ENCODE data around the gene ATP11B. TPM values are rescaled to one million over a fixed set of nuclear protein-coding genes. Genes with fewer than 3 reads are reported as not detected.
"Not testable (repeated sequence)": the region's sequence is repeated elsewhere in the genome, so short reads cannot be mapped to it uniquely, and the experiment has no call there.

Gene ATP11B
- total RNA-seq, 2 experiments from 2014 or later = 55.6 to 87.9 TPM

DNA sequence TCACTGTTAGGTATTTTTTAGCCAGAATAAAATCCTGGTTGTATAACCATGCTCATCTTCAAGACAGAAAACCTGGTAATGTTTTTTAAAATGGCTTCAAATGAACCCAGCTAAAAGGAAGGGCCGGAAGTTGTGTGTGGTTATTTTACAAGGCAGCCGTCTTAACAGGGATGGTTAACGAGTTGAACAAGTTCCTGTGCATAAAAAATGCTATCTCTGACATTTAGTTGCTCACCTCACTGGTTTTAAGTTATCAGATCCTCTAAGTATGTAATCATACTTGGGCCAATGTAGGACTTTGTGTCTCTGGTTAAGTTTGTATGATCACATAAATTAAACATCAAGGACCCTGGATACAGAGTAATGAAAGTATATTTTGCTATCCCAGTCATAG lies 2.1 kb downstream of the ATP11B start:
- peak overlapping the region; percentile 86 for H3K4me3 ChIP-seq (ENCODE audit: low read depth, low read length, poor library complexity, severe bottlenecking)
- intact Hi-C loops (cut with micrococcal nuclease; ENCODE audit: unreplicated experiment) = loop anchor here (2.0 to 10.0 kb wide), 3 partner anchors 81 to 1881 kb away; partner anchors contain the start of gene FXR1
- ChIA-PET POLR2A (interaction anchor here (0.6 to 2.2 kb wide), 12 partner anchors 11 to 786 kb away, joined by 3 to 10 read pairs (median 4); no protein-coding TSS in a partner anchor), CTCF (ENCODE audit: unreplicated experiment) (interaction anchor here (0.5 kb wide), 1 partner anchor 34 kb away, joined by 3 read pairs; no protein-coding TSS in a partner anchor)
- H3K36me3 ChIP-seq (ENCODE audit: insufficient read depth, low read length) = 0 out of 2 replicates have a peak, but pooled peaks cover 4% of the 10 kb centered on the region
- H3K9me3 ChIP-seq (ENCODE audit: low read length) = peaks cover 4% of the 10 kb centered on the region; the same call in 1 of the 2 replicates
- peak overlapping the region; percentile 72 for H3K27ac ChIP-seq (ENCODE audit: low read depth, low read length, poor library complexity, severe bottlenecking)
- H3K9me2 ChIP-seq (ENCODE audit: insufficient read depth, low read length) = no peaks in the 10 kb centered on the region
- no TSS peak for BruUV-seq (replicated peaks)
- H3K4me1 ChIP-seq (ENCODE audit: insufficient read depth, low read length, poor library complexity, severe bottlenecking) = peaks cover 14% of the 10 kb centered on the region
- peak; percentile 76 for DNase-seq (ENCODE audit: low spot score)
- peak overlapping the region; percentile 87 for H3K4me2 ChIP-seq (ENCODE audit: low read length)
- peak overlapping the region; percentile 23; the same call in 1 of the 2 replicates for H2AFZ ChIP-seq (ENCODE audit: low read length)
- H4K20me1 ChIP-seq (ENCODE audit: insufficient read depth, low read length) = 0 out of 2 replicates have a peak, but pooled peaks cover 6% of the 10 kb centered on the region
- TF ChIP-seq EZH2phosphoT487 (IDR thresholded peaks at IDR 0.05; ENCODE audit: borderline replicate concordance, low read depth, low read length) = no peak
- TF ChIP-seq, protein P1, sequence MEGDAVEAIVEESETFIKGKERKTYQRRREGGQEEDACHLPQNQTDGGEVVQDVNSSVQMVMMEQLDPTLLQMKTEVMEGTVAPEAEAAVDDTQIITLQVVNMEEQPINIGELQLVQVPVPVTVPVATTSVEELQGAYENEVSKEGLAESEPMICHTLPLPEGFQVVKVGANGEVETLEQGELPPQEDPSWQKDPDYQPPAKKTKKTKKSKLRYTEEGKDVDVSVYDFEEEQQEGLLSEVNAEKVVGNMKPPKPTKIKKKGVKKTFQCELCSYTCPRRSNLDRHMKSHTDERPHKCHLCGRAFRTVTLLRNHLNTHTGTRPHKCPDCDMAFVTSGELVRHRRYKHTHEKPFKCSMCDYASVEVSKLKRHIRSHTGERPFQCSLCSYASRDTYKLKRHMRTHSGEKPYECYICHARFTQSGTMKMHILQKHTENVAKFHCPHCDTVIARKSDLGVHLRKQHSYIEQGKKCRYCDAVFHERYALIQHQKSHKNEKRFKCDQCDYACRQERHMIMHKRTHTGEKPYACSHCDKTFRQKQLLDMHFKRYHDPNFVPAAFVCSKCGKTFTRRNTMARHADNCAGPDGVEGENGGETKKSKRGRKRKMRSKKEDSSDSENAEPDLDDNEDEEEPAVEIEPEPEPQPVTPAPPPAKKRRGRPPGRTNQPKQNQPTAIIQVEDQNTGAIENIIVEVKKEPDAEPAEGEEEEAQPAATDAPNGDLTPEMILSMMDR (conservative IDR thresholded peaks at IDR 0.05; ENCODE audit: low read length) = no peak
- peaks cover 65% of the 10 kb centered on the region for H3K79me2 ChIP-seq (ENCODE audit: insufficient read depth, low read depth, low read length)

DNA sequence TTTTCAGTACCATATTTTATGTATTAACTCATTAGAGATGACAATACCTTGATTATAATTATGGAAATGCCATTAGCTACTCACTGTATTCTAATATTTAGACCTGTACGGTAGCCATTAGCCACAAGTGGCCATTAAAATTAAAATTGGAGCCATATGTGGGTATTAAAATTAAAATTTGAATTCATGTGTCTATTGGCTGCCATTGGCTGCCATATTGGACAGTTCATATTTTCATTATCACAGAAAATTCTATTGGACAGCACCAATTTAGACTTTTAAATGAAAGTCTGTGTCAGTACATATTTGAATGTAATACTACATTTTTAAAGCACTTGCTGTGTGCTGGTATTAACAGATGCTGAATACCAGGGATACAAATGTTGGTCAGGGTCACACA lies 3.0 kb downstream of the ATP11B start:
- peaks cover 4% of the 10 kb centered on the region; the same call in 1 of the 2 replicates for H3K9me3 ChIP-seq (ENCODE audit: low read length)
- peaks cover 9% of the 10 kb centered on the region; the same call in 1 of the 2 replicates for H4K20me1 ChIP-seq (ENCODE audit: insufficient read depth, low read length)
- no peak overlapping the region for H2AFZ ChIP-seq (ENCODE audit: low read length)
- H3K4me1 ChIP-seq (ENCODE audit: insufficient read depth, low read length, poor library complexity, severe bottlenecking) = peaks cover 12% of the 10 kb centered on the region
- H3K4me2 ChIP-seq (ENCODE audit: low read length) = peak overlapping the region; percentile 87
- H3K27ac ChIP-seq (ENCODE audit: low read depth, low read length, poor library complexity, severe bottlenecking) = no peak overlapping the region
- H3K36me3 ChIP-seq (ENCODE audit: insufficient read depth, low read length) = 0 out of 2 replicates have a peak, but pooled peaks cover 4% of the 10 kb centered on the region
- intact Hi-C loops (cut with micrococcal nuclease; ENCODE audit: unreplicated experiment) = loop anchor here (10.0 kb wide), 2 partner anchors 402 to 1882 kb away; partner anchors contain the start of gene FXR1
- H3K9me2 ChIP-seq (ENCODE audit: insufficient read depth, low read length) = no peaks in the 10 kb centered on the region
- POLR2A ChIA-PET = interaction anchor here (0.6 to 2.2 kb wide), 5 partner anchors 14 to 301 kb away, joined by 3 to 10 read pairs (median 4); no protein-coding TSS in a partner anchor
- CTCF ChIA-PET (ENCODE audit: unreplicated experiment) = no interaction called here
- TF ChIP-seq, protein P1 (conservative IDR thresholded peaks at IDR 0.05; ENCODE audit: low read length) = no peak
- no peak for TF ChIP-seq EZH2phosphoT487 (IDR thresholded peaks at IDR 0.05; ENCODE audit: borderline replicate concordance, low read depth, low read length)
- peaks cover 73% of the 10 kb centered on the region for H3K79me2 ChIP-seq (ENCODE audit: insufficient read depth, low read depth, low read length)
- BruUV-seq (replicated peaks) = no TSS peak
- peak overlapping the region; percentile 86 for H3K4me3 ChIP-seq (ENCODE audit: low read depth, low read length, poor library complexity, severe bottlenecking)
- DNase-seq (ENCODE audit: low spot score) = no peak

- no peak overlapping the region for H3K4me2 ChIP-seq (ENCODE audit: low read length)
- no TSS peak for BruUV-seq (replicated peaks)
Measured at GRCh38 chr3:182797876-182798275, 4.6 kb downstream of the ATP11B start.

DNA sequence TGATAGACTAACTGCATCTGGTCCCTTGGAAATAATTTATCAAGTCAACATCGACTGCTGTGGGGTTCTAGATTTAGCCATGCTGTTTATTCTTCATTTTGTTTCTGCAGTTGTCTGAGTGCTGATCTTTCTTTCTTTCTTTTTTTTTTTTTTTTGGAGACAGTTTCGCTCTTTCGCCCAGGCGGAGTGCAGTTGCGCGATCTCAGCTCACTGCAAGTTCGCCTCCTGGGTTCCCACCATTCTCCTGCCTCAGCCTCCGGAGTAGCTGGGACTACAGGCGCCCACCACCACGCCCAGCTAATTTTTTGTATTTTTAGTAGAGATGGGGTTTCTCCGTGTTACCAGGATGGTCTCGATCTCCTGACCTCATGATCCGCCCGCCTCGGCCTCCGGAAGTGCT lies 5.8 kb downstream of the ATP11B start:
- H3K9me3 ChIP-seq (ENCODE audit: low read length); H3K4me2 ChIP-seq (ENCODE audit: low read length); H3K27ac ChIP-seq (ENCODE audit: low read depth, low read length, poor library complexity, severe bottlenecking); H3K36me3 ChIP-seq (ENCODE audit: insufficient read depth, low read length); H3K4me3 ChIP-seq (ENCODE audit: low read depth, low read length, poor library complexity, severe bottlenecking); H3K9me2 ChIP-seq (ENCODE audit: insufficient read depth, low read length); H2AFZ ChIP-seq (ENCODE audit: low read length); DNase-seq (ENCODE audit: low spot score); BruUV-seq (replicated peaks): not testable (repeated sequence)
- intact Hi-C loops (cut with micrococcal nuclease; ENCODE audit: unreplicated experiment) = loop anchor here (10.0 kb wide), 2 partner anchors 404 to 1884 kb away; partner anchors contain the start of gene FXR1
- Histone ChIP-seq H3K79me2 (ENCODE audit: insufficient read depth, low read depth, low read length) (peaks cover 99% of the 10 kb centered on the region), H4K20me1 (ENCODE audit: insufficient read depth, low read length) (peaks cover 19% of the 10 kb centered on the region; the same call in 1 of the 2 replicates), H3K4me1 (ENCODE audit: insufficient read depth, low read length, poor library complexity, severe bottlenecking) (peaks cover 17% of the 10 kb centered on the region)
- CTCF ChIA-PET (ENCODE audit: unreplicated experiment) = interaction anchor here (0.6 kb wide), 1 partner anchor 90 kb away, joined by 3 read pairs; no protein-coding TSS in a partner anchor
- POLR2A ChIA-PET = interaction anchor here (0.7 to 1.4 kb wide), 6 partner anchors 8 to 117 kb away, joined by 3 to 7 read pairs (median 4); no protein-coding TSS in a partner anchor

More at GRCh38 chr3:182797876-182798275, 4.6 kb downstream of the ATP11B start:
- DNase-seq (ENCODE audit: low spot score) = no peak
- H3K79me2 ChIP-seq (ENCODE audit: insufficient read depth, low read depth, low read length) = peaks cover 88% of the 10 kb centered on the region
- H3K4me3 ChIP-seq (ENCODE audit: low read depth, low read length, poor library complexity, severe bottlenecking) = no peak overlapping the region
- H2AFZ ChIP-seq (ENCODE audit: low read length) = no peak overlapping the region
- CTCF ChIA-PET (ENCODE audit: unreplicated experiment) = no interaction called here
- TF ChIP-seq, protein P1 (conservative IDR thresholded peaks at IDR 0.05; ENCODE audit: low read length) = no peak
- no peak for TF ChIP-seq EZH2phosphoT487 (IDR thresholded peaks at IDR 0.05; ENCODE audit: borderline replicate concordance, low read depth, low read length)
- H3K27ac ChIP-seq (ENCODE audit: low read depth, low read length, poor library complexity, severe bottlenecking) = no peak overlapping the region
- H3K9me2 ChIP-seq (ENCODE audit: insufficient read depth, low read length) = no peaks in the 10 kb centered on the region
- peaks cover 17% of the 10 kb centered on the region for H3K4me1 ChIP-seq (ENCODE audit: insufficient read depth, low read length, poor library complexity, severe bottlenecking)
- peaks cover 4% of the 10 kb centered on the region; the same call in 1 of the 2 replicates for H3K9me3 ChIP-seq (ENCODE audit: low read length)
- H4K20me1 ChIP-seq (ENCODE audit: insufficient read depth, low read length) = peaks cover 19% of the 10 kb centered on the region; the same call in 1 of the 2 replicates
- 0 out of 2 replicates have a peak, but pooled peaks cover 4% of the 10 kb centered on the region for H3K36me3 ChIP-seq (ENCODE audit: insufficient read depth, low read length)
- POLR2A ChIA-PET = interaction anchor here (0.5 to 0.6 kb wide), 2 partner anchors 20 to 115 kb away, joined by 3 read pairs; no protein-coding TSS in a partner anchor
- intact Hi-C loops (cut with micrococcal nuclease; ENCODE audit: unreplicated experiment) = loop anchor here (10.0 kb wide), 2 partner anchors 403 to 1883 kb away; partner anchors contain the start of gene FXR1

Measured in OCI-LY7 (cell line).